Bronchial epithelial cell (primary cell): ENCODE measurements around the gene DSCAML1. TPM values are rescaled to one million over a fixed set of nuclear protein-coding genes. Genes with fewer than 3 reads are reported as not detected.

Experiments used
- DNase-seq: peaks from one replicate; pipeline ENCODE4 v3.0.0-alpha.2; 2010; ENCODE audit warnings: low read depth
- FAIRE-seq: peaks from 2 replicates; lab custom pipeline; 2011; peaks lifted over from hg19 to GRCh38; lab: Jason Lieb, UNC
- H3K27me3 ChIP-seq: 2 replicates; pipeline ENCODE4 v1.5.1; 2011; ENCODE audit warnings: low read length; ENCODE audit not compliant: control insufficient read depth, insufficient read depth
- H3K36me3 ChIP-seq: 2 replicates; pipeline ENCODE4 v1.5.1; 2011; ENCODE audit warnings: low read length; ENCODE audit not compliant: control insufficient read depth, insufficient read depth
- H3K4me3 ChIP-seq: 2 replicates; pipeline ENCODE4 v1.5.1; 2011; ENCODE audit warnings: mild to moderate bottlenecking, low read depth, low read length, control low read depth
- CTCF ChIP-seq: IDR thresholded peaks from 2 replicates; pipeline ENCODE4 v1.5.1; 2011; ENCODE audit warnings: mild to moderate bottlenecking, moderate library complexity, low read length, control low read depth, inconsistent platforms; ENCODE audit not compliant: insufficient read depth, severe bottlenecking
- total RNA-seq: library from RNA; depleted of rRNA; stranded (reverse); fragments of >200 nt; gene quantifications from 2 replicates; pipeline ENCODE4 v1.2.1, GENCODE V29; 2014

Gene DSCAML1
- total RNA-seq, 1 donor from 2014 or later = under 0.01 TPM

DNA sequence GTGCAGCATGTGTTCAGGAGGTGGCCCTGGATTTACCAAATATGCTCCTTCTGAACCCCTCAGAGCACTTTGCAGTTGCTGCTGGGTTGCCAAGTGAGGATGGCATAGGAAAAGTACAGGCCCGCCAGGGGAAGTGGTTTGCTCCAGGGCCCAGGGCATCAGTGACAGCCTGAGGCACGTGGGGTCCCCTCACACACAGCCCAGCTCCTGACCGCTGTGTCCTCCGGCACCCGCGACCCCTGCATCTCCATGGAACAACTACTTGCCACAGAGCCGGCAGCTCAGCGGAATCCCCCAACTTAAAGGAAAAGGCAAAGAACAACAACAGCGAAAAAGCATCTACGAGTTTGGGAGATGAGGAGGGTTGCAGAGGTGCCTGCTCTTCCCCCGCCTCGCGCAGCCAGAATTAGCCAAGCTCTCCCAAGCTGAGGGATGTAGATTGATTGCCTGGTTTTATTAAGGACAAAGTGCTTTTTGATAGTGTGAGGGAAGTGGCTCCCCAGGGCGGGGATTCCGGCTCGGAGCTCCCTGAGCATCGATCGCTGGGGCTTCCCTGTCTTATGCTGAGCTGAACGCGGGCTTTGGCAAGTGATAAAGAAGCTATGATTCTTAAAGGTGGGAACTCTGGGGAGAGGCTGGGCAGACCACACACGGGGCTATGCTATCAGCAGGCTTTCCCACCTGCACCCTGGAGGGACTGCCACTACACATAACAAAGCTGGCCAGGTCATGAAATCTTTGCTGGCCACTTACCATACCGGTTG is 294.8 kb downstream of the DSCAML1 start:
- no peak for TF ChIP-seq CTCF
- Histone ChIP-seq H3K4me3 (no peak overlapping the region), H3K36me3 (no peaks in the 10 kb centered on the region), H3K27me3 (no peaks in the 10 kb centered on the region)
- FAIRE-seq (no peak), DNase-seq (no peak)

DNA sequence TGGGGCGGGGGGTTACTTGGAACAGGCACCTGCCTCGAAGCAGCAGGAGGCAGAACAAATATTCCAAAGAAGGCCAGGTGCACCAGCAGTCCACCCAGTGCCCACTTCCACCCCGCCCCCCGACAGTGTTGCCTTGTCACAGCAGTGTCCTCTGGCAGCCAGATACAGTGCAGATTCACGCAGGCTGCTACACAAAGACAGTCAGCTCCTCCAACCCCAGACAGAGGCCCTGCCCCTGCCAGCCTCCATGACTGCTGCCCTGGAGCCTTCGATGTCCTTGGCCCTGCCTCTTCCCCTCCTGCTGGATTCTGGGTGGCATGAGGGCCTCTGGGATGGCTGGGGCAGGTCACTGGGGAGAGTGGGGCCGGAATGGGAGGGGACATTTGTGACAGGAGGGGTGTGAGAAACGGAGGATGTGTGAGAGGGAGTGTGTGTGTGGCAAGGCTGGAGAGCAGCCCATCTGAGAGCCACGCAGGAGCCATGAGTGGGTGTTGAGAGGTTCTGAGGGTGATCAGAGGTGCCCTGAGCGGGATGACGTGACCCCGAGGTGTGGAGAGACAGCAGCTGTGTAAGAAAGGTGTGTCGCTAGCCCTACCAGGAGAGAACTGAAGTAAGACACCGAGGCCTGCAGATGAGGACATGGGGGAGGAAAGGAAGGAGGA is 295.6 kb downstream of the DSCAML1 start:
- TF ChIP-seq CTCF = no peak
- no peaks in the 10 kb centered on the region for H3K36me3 ChIP-seq
- no peaks in the 10 kb centered on the region for H3K27me3 ChIP-seq
- no peak for DNase-seq
- no peak for FAIRE-seq
- H3K4me3 ChIP-seq = no peak overlapping the region

- no peaks in the 10 kb centered on the region for H3K36me3 ChIP-seq
- no peak for FAIRE-seq
- H3K4me3 ChIP-seq = no peak overlapping the region
- no peaks in the 10 kb centered on the region for H3K27me3 ChIP-seq
- DNase-seq = no peak
- no peak for TF ChIP-seq CTCF
Observed at GRCh38 chr11:117498791-117499190, 298.2 kb downstream of the DSCAML1 start.

- no peaks in the 10 kb centered on the region for H3K36me3 ChIP-seq
- no peaks in the 10 kb centered on the region for H3K27me3 ChIP-seq
- DNase-seq (no peak), FAIRE-seq (no peak)
- TF ChIP-seq CTCF = no peak
- H3K4me3 ChIP-seq = no peak overlapping the region
Observed at GRCh38 chr11:117497206-117497951, 299.6 kb downstream of the DSCAML1 start.

- DNase-seq (no peak), FAIRE-seq (no peak)
- no peaks in the 10 kb centered on the region for H3K36me3 ChIP-seq
- H3K4me3 ChIP-seq = no peak overlapping the region
- H3K27me3 ChIP-seq = no peaks in the 10 kb centered on the region
- TF ChIP-seq CTCF = no peak
Observed at GRCh38 chr11:117495357-117495756, 301.7 kb downstream of the DSCAML1 start.
